Stimulated activated naive CD8-positive, alpha-beta T cell treated with anti-CD3 and anti-CD28 coated beads, Interleukin-15, Interleukin-2, amounts not matched to agents 100 ng/mL and 50 ng/mL, for 24 hours (primary cell): ENCODE data around the gene TASP1.

Experiments
- H3K27ac Mint-ChIP-seq: one replicate; pipeline ENCODE4 v1.8.0; 2021; ENCODE audit warnings: mild to moderate bottlenecking, mixed read lengths
- H3K27me3 Mint-ChIP-seq: one replicate; pipeline ENCODE4 v1.8.0; 2021; ENCODE audit warnings: mixed read lengths
- H3K36me3 Mint-ChIP-seq: one replicate; pipeline ENCODE4 v1.8.0; 2021; ENCODE audit warnings: low read depth, mixed read lengths
- H3K4me1 Mint-ChIP-seq: one replicate; pipeline ENCODE4 v1.8.0; 2021; ENCODE audit warnings: low read depth, mixed read lengths
- H3K4me3 Mint-ChIP-seq: one replicate; pipeline ENCODE4 v1.8.0; 2021; ENCODE audit warnings: mild to moderate bottlenecking, mixed read lengths
- H3K9me3 Mint-ChIP-seq: one replicate; pipeline ENCODE4 v1.8.0; 2021; ENCODE audit warnings: mixed read lengths

The TASP1 gene

GRCh38 chr20:13563854-13564253, 74.9 kb downstream of the TASP1 start:
- Mint-ChIP-seq H3K27ac (no peak overlapping the region), H3K9me3 (peaks cover 4% of the 10 kb centered on the region), H3K4me3 (no peak overlapping the region), H3K27me3 (no peaks in the 10 kb centered on the region), H3K36me3 (peaks cover 76% of the 10 kb centered on the region), H3K4me1 (no peaks in the 10 kb centered on the region)

GRCh38 chr20:13554706-13555105, 84.0 kb downstream of the TASP1 start:
- no peak overlapping the region for H3K27ac Mint-ChIP-seq
- no peaks in the 10 kb centered on the region for H3K9me3 Mint-ChIP-seq
- H3K4me3 Mint-ChIP-seq, result no peak overlapping the region
- H3K36me3 Mint-ChIP-seq, result peaks cover 34% of the 10 kb centered on the region
- H3K27me3 Mint-ChIP-seq, result no peaks in the 10 kb centered on the region
- no peaks in the 10 kb centered on the region for H3K4me1 Mint-ChIP-seq

GRCh38 chr20:13554076-13554475, 84.7 kb downstream of the TASP1 start:
- H3K9me3 Mint-ChIP-seq, result no peaks in the 10 kb centered on the region
- H3K36me3 Mint-ChIP-seq, result peaks cover 31% of the 10 kb centered on the region
- H3K4me3 Mint-ChIP-seq, result no peak overlapping the region
- H3K27me3 Mint-ChIP-seq, result no peaks in the 10 kb centered on the region
- no peaks in the 10 kb centered on the region for H3K4me1 Mint-ChIP-seq
- H3K27ac Mint-ChIP-seq, result no peak overlapping the region

GRCh38 chr20:13552061-13552460, 86.7 kb downstream of the TASP1 start:
- Mint-ChIP-seq H3K27me3 (no peaks in the 10 kb centered on the region), H3K4me1 (no peaks in the 10 kb centered on the region), H3K9me3 (no peaks in the 10 kb centered on the region), H3K27ac (no peak overlapping the region), H3K4me3 (no peak overlapping the region), H3K36me3 (peaks cover 23% of the 10 kb centered on the region)

- Mint-ChIP-seq H3K9me3 (no peaks in the 10 kb centered on the region), H3K27ac (no peak overlapping the region), H3K36me3 (peaks cover 10% of the 10 kb centered on the region), H3K4me1 (peaks cover 3% of the 10 kb centered on the region), H3K4me3 (no peak overlapping the region), H3K27me3 (no peaks in the 10 kb centered on the region)
Observed at GRCh38 chr20:13549451-13549850, 89.3 kb downstream of the TASP1 start.

GRCh38 chr20:13546497-13547131, 92.1 kb downstream of the TASP1 start:
- H3K36me3 Mint-ChIP-seq, result peaks cover 10% of the 10 kb centered on the region

GRCh38 chr20:13545790-13546189, 92.9 kb downstream of the TASP1 start:
- no peaks in the 10 kb centered on the region for H3K9me3 Mint-ChIP-seq
- no peak overlapping the region for H3K4me3 Mint-ChIP-seq
- H3K36me3 Mint-ChIP-seq, result peaks cover 9% of the 10 kb centered on the region
- no peak overlapping the region for H3K27ac Mint-ChIP-seq
- peaks cover 3% of the 10 kb centered on the region for H3K4me1 Mint-ChIP-seq
- H3K27me3 Mint-ChIP-seq, result no peaks in the 10 kb centered on the region

More at GRCh38 chr20:13546497-13547131, 92.1 kb downstream of the TASP1 start:
- Mint-ChIP-seq H3K9me3 (no peaks in the 10 kb centered on the region), H3K27ac (no peak overlapping the region), H3K4me3 (no peak overlapping the region), H3K4me1 (peaks cover 3% of the 10 kb centered on the region), H3K27me3 (no peaks in the 10 kb centered on the region)

GRCh38 chr20:13543783-13544182, 94.9 kb downstream of the TASP1 start:
- Mint-ChIP-seq H3K36me3 (peaks cover 9% of the 10 kb centered on the region), H3K4me1 (peaks cover 3% of the 10 kb centered on the region), H3K27ac (no peak overlapping the region), H3K4me3 (no peak overlapping the region), H3K27me3 (no peaks in the 10 kb centered on the region), H3K9me3 (no peaks in the 10 kb centered on the region)

GRCh38 chr20:13535627-13536026, 103.1 kb downstream of the TASP1 start:
- no peaks in the 10 kb centered on the region for H3K27me3 Mint-ChIP-seq

GRCh38 chr20:13533946-13534345, 104.8 kb downstream of the TASP1 start:
- H3K36me3 Mint-ChIP-seq, result peaks cover 24% of the 10 kb centered on the region
- no peaks in the 10 kb centered on the region for H3K9me3 Mint-ChIP-seq
- H3K27me3 Mint-ChIP-seq, result no peaks in the 10 kb centered on the region
- no peak overlapping the region for H3K4me3 Mint-ChIP-seq
- no peak overlapping the region for H3K27ac Mint-ChIP-seq
- no peaks in the 10 kb centered on the region for H3K4me1 Mint-ChIP-seq

More at GRCh38 chr20:13535627-13536026, 103.1 kb downstream of the TASP1 start:
- H3K9me3 Mint-ChIP-seq, result no peaks in the 10 kb centered on the region
- H3K4me3 Mint-ChIP-seq, result no peak overlapping the region
- peaks cover 24% of the 10 kb centered on the region for H3K36me3 Mint-ChIP-seq
- H3K4me1 Mint-ChIP-seq, result no peaks in the 10 kb centered on the region
- no peak overlapping the region for H3K27ac Mint-ChIP-seq

- Mint-ChIP-seq H3K9me3 (no peaks in the 10 kb centered on the region), H3K36me3 (peaks cover 57% of the 10 kb centered on the region), H3K27me3 (no peaks in the 10 kb centered on the region), H3K4me3 (no peak overlapping the region), H3K27ac (no peak overlapping the region), H3K4me1 (no peaks in the 10 kb centered on the region)
Observed at GRCh38 chr20:13530146-13530545, 108.6 kb downstream of the TASP1 start.

- no peaks in the 10 kb centered on the region for H3K4me1 Mint-ChIP-seq
- no peak overlapping the region for H3K4me3 Mint-ChIP-seq
- H3K9me3 Mint-ChIP-seq, result peaks cover 14% of the 10 kb centered on the region
- H3K36me3 Mint-ChIP-seq, result peaks cover 70% of the 10 kb centered on the region
- no peak overlapping the region for H3K27ac Mint-ChIP-seq
- H3K27me3 Mint-ChIP-seq, result no peaks in the 10 kb centered on the region
Observed at GRCh38 chr20:13526551-13526950, 112.2 kb downstream of the TASP1 start.

GRCh38 chr20:13525225-13525940, 113.3 kb downstream of the TASP1 start:
- Mint-ChIP-seq H3K36me3 (peaks cover 66% of the 10 kb centered on the region), H3K4me3 (no peak overlapping the region), H3K9me3 (peaks cover 14% of the 10 kb centered on the region), H3K27me3 (no peaks in the 10 kb centered on the region), H3K27ac (no peak overlapping the region), H3K4me1 (no peaks in the 10 kb centered on the region)

GRCh38 chr20:13524339-13524738, 114.4 kb downstream of the TASP1 start:
- Mint-ChIP-seq H3K4me1 (no peaks in the 10 kb centered on the region), H3K27ac (no peak overlapping the region), H3K36me3 (peaks cover 69% of the 10 kb centered on the region), H3K4me3 (no peak overlapping the region), H3K9me3 (peaks cover 14% of the 10 kb centered on the region), H3K27me3 (no peaks in the 10 kb centered on the region)

GRCh38 chr20:13517831-13518230, 120.9 kb downstream of the TASP1 start:
- Mint-ChIP-seq H3K4me1 (no peaks in the 10 kb centered on the region), H3K27ac (no peak overlapping the region), H3K36me3 (peaks cover 55% of the 10 kb centered on the region), H3K27me3 (no peaks in the 10 kb centered on the region), H3K4me3 (no peak overlapping the region), H3K9me3 (peaks cover 22% of the 10 kb centered on the region)
